NCI-H2171 (cell line): ENCODE results near the gene C15orf40.
A peak's percentile ranks its signal among the peaks of the same experiment; 100 is the strongest.
"Not testable (repeated sequence)": the region's sequence is repeated elsewhere in the genome, so short reads cannot be mapped to it uniquely, and the experiment has no call there.

Experiments
- DNase-seq: peaks from one replicate; lab custom pipeline; 2025; lab: John Stamatoyannopoulos, UW

Gene C15orf40

GRCh38 chr15:83011271-83012075 is at the start of gene C15orf40:
Gene C15orf40 (minus strand): TSS chr15:83011639. CDS start chr15:83011607, 32 bp downstream.
- DNase-seq = peak; percentile 80

- DNase-seq = no peak
Observed at GRCh38 chr15:83057696-83058376, 46.4 kb upstream of the C15orf40 start.

GRCh38 chr15:83057002-83057401 is 45.6 kb upstream of the C15orf40 start:
- DNase-seq = no peak

GRCh38 chr15:83053151-83053550 is 41.7 kb upstream of the C15orf40 start:
- no peak for DNase-seq

- DNase-seq = no peak
Observed at GRCh38 chr15:83046558-83047127, 35.2 kb upstream of the C15orf40 start.

- no peak for DNase-seq
Observed at GRCh38 chr15:83044156-83044555, 32.7 kb upstream of the C15orf40 start.

- no peak for DNase-seq
Observed at GRCh38 chr15:83039206-83039605, 27.8 kb upstream of the C15orf40 start.

GRCh38 chr15:83036253-83036652 is 24.8 kb upstream of the C15orf40 start:
- no peak for DNase-seq

GRCh38 chr15:83031234-83031633 is 19.8 kb upstream of the C15orf40 start:
- not testable (repeated sequence) for DNase-seq

GRCh38 chr15:83030021-83030420 is 18.6 kb upstream of the C15orf40 start:
- DNase-seq = no peak

GRCh38 chr15:83018436-83018835 is 7.0 kb upstream of the C15orf40 start:
- no peak for DNase-seq

- no peak for DNase-seq
Observed at GRCh38 chr15:83016906-83017305, 5.5 kb upstream of the C15orf40 start.

- DNase-seq = no peak
Observed at GRCh38 chr15:83015361-83015760, 3.9 kb upstream of the C15orf40 start.

GRCh38 chr15:83014205-83014653 is 2.8 kb upstream of the C15orf40 start:
- no peak for DNase-seq

- DNase-seq = no peak
Observed at GRCh38 chr15:83012636-83013035, 1.2 kb upstream of the C15orf40 start.

GRCh38 chr15:83012076-83012426 is 612 bp upstream of the C15orf40 start:
- no peak for DNase-seq

GRCh38 chr15:83010709-83011270 is 649 bp downstream of the C15orf40 start:
- DNase-seq = peak; percentile 43

GRCh38 chr15:83000672-83001031 is 10.8 kb downstream of the C15orf40 start:
- not testable (repeated sequence) for DNase-seq

- DNase-seq = peak; percentile 26
Observed at GRCh38 chr15:82999905-83000671, 11.4 kb downstream of the C15orf40 start.

GRCh38 chr15:82999426-82999825 is 12.0 kb downstream of the C15orf40 start:
- DNase-seq = no peak

GRCh38 chr15:82995938-82996337 is 15.5 kb downstream of the C15orf40 start:
- DNase-seq = no peak

GRCh38 chr15:82995076-82995475 is 16.4 kb downstream of the C15orf40 start:
- DNase-seq = no peak
